ENCODE measurements around the gene CNTLN.

- TF ChIP-seq CTCF (IDR thresholded peaks at IDR 0.05; ENCODE audit: poor library complexity) (peak; percentile 87), EZH2 (IDR thresholded peaks at IDR 0.05; ENCODE audit: borderline replicate concordance) (no peak)
These were observed 396.9 kb downstream of the CNTLN start for GRCh38 chr9:17531642-17532254.

Data from hepatocyte (in vitro differentiated cells).